Activated CD4-positive, CD25-positive, alpha-beta regulatory T cell treated with anti-CD3 and anti-CD28 coated beads, Interleukin-2, amount 50 U/mL, for 24 hours (primary cell): ENCODE measurements around the gene EFHD1.
A peak's percentile ranks its signal among the peaks of the same experiment; 100 is the strongest.

ENCODE experiments used
- ATAC-seq, 2 donors: fragments of 150-1000 bp; cut with Tn5 transposase; one replicate each; pipeline ENCODE4 v1.10.0; 2021; ENCODE audit warnings: mild to moderate bottlenecking in 1 of 2, moderate library complexity in 1 of 2

The EFHD1 gene

GRCh38 chr2:232633413-232634205 is at the start of gene EFHD1:
Gene EFHD1 (plus strand): TSS chr2:232633604. CDS start chr2:232633705, 101 bp downstream.
- ATAC-seq = peak; percentile 75 to 77

GRCh38 chr2:232584238-232584637 is 49.2 kb upstream of the EFHD1 start:
- ATAC-seq = no peak

DNA sequence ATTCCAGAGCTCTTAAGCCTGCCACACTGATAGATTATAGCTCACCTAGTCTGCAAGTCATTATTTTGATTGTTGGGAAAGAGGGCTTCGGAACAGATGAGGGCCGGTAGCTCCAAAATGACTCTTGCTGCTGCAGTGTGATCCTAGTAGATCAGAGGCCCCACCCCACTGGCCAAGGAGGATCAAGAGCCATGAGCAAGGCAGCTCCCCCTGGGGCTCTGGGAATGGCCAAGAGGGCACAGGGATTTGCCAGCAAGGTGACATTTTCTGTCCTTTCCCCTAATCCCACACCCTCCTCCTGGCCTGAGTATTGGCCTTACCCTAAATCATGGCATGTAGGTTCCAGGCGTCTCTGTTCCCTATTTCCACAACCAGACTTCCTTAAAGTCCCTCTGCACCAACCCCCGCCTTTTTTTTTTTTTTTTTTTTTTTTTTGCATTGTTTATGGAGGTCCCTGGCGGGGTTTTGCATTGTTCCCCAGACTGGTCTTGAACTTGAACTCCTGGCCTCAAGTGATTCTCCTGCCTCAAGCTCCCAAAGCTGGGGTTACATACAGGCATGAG is 46.4 kb upstream of the EFHD1 start:
- no peak for ATAC-seq

- ATAC-seq = no peak
Measured at GRCh38 chr2:232587512-232587911, 45.9 kb upstream of the EFHD1 start.

GRCh38 chr2:232588031-232588430 is 45.4 kb upstream of the EFHD1 start:
- ATAC-seq = no peak

DNA sequence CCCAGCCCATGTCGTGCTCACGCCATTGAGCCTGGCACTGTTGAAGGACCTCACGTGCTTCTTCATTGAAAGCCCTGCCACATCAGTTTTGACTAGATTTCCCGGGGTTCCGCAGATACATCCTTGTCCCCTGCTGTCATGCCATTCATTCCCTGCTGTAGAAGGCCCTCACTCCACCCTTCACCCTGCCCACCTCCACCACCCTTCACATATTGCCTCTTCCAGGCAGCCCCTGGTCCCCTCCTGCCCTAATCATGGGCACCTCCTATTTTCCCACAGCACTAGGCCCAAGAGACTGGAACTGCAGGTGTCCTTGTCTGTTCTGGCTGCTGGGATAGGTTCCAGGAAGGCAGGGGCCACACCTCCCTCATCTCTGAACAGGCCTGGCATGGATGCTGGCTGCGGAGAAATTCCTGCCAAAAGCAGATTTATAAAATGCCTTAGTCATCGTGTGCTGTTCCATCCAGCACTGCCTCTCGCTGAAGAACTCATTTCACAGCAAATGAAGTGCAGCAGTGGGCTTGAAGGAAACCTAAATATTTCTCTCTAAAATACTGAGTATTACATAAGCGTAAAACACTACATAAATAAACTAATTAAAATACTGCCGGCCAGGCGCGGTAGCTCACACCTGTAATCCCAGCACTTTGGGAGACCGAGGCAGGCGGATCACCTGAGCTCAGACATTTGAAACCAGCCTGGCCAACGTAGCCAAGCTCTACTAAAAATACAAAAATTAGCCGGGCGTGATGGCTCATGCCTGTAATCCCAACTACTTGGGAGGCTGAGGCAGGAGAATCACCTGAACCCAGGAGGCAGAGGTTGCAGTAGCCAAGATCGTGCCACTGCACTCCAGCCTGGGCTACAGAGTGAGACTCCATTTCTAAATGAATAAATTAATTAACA is 44.5 kb upstream of the EFHD1 start:
- no peak for ATAC-seq

- no peak for ATAC-seq
Measured at GRCh38 chr2:232592772-232593395, 40.5 kb upstream of the EFHD1 start.

GRCh38 chr2:232593982-232594381 is 39.4 kb upstream of the EFHD1 start:
- ATAC-seq = no peak

- ATAC-seq = no peak
Measured at GRCh38 chr2:232597362-232598079, 35.9 kb upstream of the EFHD1 start.

- no peak for ATAC-seq
Measured at GRCh38 chr2:232598293-232598692, 35.1 kb upstream of the EFHD1 start.

- ATAC-seq = no peak
Measured at GRCh38 chr2:232600053-232600773, 33.2 kb upstream of the EFHD1 start.

DNA sequence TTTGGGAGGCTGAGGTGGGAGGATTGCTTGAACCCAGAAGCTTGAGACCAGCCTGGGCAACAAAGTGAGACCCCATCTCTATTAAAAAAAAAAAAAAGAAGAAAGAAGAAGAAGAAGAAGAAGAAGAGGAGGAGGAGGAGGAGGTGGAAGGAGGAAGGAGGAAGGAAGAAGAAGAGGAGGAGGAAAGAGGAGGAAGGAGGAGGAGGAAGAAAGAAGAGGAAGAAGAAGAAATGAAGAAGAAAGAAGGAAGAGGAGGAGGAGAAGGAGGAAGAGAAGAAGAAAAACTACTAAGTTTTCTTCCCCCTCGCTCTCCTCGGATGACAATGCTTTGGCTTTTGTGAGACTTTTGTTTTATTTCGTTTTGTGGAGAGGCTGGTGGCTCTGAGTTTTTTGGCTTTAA is 30.1 kb upstream of the EFHD1 start:
- ATAC-seq = no peak

DNA sequence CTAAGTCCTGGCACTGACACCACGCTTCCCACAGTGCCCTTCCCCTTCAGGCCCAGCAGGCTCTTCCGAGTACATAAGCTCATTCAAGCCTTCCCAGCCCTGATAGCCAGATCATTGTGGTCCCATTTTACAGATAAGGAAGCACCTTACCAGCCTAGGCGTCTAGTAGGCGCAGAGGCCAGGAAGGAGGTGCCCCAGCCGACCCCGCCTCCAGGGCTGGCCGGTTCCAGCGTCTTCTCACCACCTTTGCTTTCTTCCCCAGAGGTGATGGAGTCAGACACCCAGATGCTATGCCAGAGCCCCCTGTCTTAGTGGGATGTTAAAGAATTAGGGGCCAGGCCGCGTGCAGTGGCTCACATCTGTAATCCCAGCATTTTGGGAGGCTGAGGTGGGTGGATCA is 28.9 kb upstream of the EFHD1 start:
- ATAC-seq = no peak

DNA sequence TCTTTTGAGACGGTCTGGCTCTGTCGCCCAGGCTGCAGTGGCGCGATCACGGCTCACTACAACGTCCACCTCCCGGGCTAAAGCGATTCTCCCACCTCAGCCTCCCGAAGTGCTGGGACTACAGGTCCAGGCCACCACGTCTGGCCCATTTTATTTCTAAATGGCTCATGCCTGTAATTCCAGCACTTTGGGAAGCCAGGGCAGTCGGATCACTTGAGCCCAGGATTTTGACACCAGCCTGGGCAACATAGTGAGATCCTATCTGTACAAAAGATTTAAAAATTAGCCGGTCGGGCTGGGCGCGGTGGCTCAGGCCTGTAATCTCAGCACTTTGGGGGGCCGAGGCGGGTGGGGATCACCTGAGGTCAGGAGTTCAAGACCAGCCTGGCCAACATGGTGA is 26.4 kb upstream of the EFHD1 start:
- no peak for ATAC-seq

- no peak for ATAC-seq
Measured at GRCh38 chr2:232609607-232610006, 23.8 kb upstream of the EFHD1 start.

DNA sequence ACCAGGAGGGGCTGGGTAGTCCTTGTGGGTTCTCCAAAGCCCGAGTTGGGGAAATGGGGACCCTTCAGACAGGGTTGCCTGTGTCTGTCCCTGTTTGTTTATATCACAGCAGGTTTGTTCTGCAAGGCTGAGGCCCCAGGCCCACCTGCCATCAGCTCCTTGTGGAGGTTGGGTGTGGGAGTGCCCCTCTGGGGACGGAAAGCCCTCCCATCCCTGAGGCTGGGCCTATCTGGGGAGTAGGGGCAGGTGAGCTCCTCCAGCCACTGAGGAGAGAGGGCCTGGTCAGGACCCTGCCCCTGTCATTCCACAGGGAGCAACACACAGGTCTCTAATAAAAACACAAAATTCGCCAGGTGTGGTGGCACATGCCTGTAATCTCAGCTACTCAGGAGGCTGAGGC is 23.3 kb upstream of the EFHD1 start:
- no peak for ATAC-seq

- ATAC-seq = no peak
Measured at GRCh38 chr2:232611061-232611460, 22.3 kb upstream of the EFHD1 start.

GRCh38 chr2:232611559-232612218 is 21.7 kb upstream of the EFHD1 start:
- peak; percentile 38 to 60 for ATAC-seq

- no peak for ATAC-seq
Measured at GRCh38 chr2:232613538-232614134, 19.8 kb upstream of the EFHD1 start.

DNA sequence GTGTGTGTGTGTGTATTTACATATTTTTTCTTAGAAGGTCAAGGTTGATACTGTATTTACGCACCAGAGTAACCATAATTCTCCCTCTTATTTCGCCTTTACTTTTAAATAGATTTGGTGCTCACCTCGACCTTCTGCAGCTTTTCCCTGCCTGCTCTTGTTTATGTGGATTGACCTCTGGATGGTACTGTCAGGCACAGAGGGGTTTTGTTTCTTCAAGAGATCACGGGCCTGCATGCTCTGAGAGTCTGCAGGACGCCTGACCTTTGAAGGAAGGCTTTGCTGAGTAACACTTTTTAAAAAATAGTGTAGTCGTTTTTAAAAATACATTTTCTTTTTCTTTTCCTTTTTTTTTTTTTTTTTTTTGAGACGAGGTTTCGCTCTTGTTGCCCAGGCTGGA is 18.1 kb upstream of the EFHD1 start:
- ATAC-seq = no peak

DNA sequence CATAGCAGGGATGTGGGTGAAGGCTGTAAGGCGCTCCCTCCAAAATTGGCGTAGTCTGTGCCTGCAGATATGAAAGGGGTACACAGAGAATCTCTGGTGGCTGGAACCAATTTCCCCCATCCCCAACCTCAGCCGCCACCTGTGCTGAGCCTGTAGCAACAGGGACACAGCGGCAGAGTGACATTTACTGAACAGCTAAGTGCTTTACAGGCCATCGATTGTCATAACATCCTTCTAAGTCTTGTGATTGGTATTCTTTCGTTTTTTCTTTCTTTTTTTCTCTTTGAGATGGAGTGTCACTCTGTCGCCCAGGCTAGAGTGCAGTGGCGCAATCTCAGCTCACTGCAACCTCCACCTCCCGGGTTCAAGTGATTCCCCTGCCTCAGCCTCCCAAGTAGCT is 12.2 kb upstream of the EFHD1 start:
- no peak for ATAC-seq
